IPS DF 6.9 (cell line): ENCODE measurements around the gene FHIT.

ENCODE experiments used
- DNase-seq: peaks from one replicate; pipeline ENCODE4 v3.0.0-alpha.2; 2013; ENCODE audit warnings: low read depth, low spot score
- H3K27ac ChIP-seq: one replicate; pipeline ENCODE4 v1.5.1; 2013; ENCODE audit warnings: low read length, control low read depth
- H3K27me3 ChIP-seq: 2 replicates; pipeline ENCODE4 v1.6.1; 2013; ENCODE audit warnings: mild to moderate bottlenecking, low read length; ENCODE audit not compliant: control insufficient read depth, insufficient read depth
- H3K36me3 ChIP-seq: 2 replicates; pipeline ENCODE4 v1.6.1; 2013; ENCODE audit warnings: low read length; ENCODE audit not compliant: control insufficient read depth, insufficient read depth
- H3K4me1 ChIP-seq: 2 replicates; pipeline ENCODE4 v1.6.1; 2013; ENCODE audit warnings: low read length; ENCODE audit not compliant: control insufficient read depth, insufficient read depth
- H3K4me3 ChIP-seq: 2 replicates; pipeline ENCODE4 v1.5.1; 2013; ENCODE audit warnings: mild to moderate bottlenecking, low read length
- H3K9me3 ChIP-seq: 2 replicates; pipeline ENCODE4 v1.6.1; 2013; ENCODE audit warnings: low read length, inconsistent platforms; ENCODE audit not compliant: control insufficient read depth, insufficient read depth
- WGBS: extraction: QIAGEN DNeasy Blood & Tissue Kit; methylation state at CpG from one replicate; pipeline ENCODE4 v1.1.7; 2013; ENCODE audit warnings: mixed read lengths, missing lambda C conversion rate; ENCODE audit not compliant: insufficient read length, insufficient coverage; 5-methylcytosine and 5-hydroxymethylcytosine counted together

Gene FHIT

DNA sequence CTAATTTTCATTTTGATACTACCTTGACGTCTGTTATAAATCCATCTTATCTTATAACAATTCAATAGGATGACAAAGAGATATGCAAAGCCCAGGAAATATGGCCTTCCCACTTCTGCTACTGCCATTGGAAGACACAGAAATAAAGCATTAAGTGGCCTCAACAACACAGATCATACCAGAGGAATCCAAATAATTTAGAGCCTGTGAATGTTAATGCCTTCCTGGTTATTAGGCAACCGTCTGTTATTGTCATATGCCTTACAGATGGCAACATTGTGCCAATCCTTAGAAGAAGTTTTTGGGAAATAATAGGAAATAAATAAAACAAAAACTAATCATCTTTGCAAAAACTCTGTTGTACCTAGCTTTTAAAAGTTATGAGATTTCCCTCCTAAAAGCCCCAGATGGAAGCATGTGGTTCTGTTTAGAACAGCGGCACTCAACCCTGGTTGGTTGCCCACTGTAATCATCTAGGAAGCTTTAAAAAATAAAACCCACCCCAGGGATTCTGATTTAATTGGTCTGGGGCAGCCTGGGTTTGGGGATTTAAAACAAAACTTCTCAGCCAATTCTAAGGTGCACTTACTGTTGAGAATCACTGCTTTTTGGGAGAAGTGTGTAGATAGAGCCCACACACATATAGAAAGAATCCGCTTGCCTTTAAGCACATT is 1496.7 kb downstream of the FHIT start:
- H3K4me3 ChIP-seq = no peak overlapping the region
- no peaks in the 10 kb centered on the region; the same call in 1 of the 2 replicates for H3K27me3 ChIP-seq
- no CpG with 5 or more reads among the region's 4 CpGs for WGBS
- H3K4me1 ChIP-seq = no peaks in the 10 kb centered on the region
- no peak overlapping the region for H3K27ac ChIP-seq
- no peak for DNase-seq
- no peaks in the 10 kb centered on the region for H3K36me3 ChIP-seq
- no peaks in the 10 kb centered on the region for H3K9me3 ChIP-seq

DNA sequence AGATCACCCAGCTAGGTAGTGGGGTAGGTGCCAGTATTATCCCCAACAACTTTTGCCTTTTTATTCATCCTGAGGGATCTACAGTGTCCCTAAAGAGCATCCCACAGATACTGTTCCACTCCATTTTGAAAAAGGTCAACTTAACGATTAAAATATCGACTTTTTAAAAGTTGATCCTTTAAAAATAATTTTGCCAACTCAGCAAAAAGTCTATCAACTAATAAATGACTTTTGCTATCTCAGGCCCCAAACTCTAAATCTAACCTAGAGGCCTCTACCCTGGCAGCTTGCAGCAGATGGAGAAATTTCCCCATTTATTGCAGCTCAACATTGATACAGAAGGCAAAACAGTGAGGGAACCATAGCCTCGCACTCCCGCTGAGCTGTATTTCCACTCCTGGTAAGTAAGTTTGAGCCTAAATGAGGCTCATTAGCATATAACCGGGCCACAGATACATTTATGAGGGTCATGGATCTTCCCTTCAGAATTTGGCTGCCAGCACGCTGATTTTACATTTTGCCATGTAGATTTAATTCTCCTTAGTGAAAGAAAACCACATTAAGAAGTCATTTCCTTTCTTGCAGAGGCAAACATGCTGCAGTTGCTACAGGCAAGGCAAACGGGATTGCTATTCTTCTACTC is 1497.3 kb downstream of the FHIT start:
- H3K4me1 ChIP-seq = peaks cover 2% of the 10 kb centered on the region; the same call in 1 of the 2 replicates
- H3K4me3 ChIP-seq = no peak overlapping the region
- no peaks in the 10 kb centered on the region for H3K36me3 ChIP-seq
- no peak for DNase-seq
- H3K27ac ChIP-seq = no peak overlapping the region
- H3K9me3 ChIP-seq = no peaks in the 10 kb centered on the region
- 100% methylated on average over 2 of the region's 7 CpGs for WGBS
- H3K27me3 ChIP-seq = no peaks in the 10 kb centered on the region; the same call in 1 of the 2 replicates

DNA sequence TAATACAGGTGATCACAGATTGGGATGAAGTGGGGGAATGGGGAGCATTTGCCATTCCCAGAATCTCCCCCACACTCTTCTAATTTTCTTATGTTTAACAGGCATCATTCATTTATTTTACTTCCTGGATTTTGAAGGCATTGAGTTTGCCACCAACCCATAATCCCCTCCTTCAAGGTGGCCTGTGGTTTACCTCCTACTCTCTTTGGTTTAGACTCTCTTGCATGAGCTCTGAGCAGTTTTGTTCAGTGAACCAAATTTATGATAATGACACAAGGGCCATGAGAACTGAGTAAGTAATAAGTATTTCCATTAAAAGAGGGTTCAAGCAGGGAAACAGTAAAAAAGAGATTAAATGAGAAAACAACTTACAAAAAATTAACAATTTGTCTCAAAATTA is 1498.3 kb downstream of the FHIT start:
- peaks cover 2% of the 10 kb centered on the region; the same call in 1 of the 2 replicates for H3K4me1 ChIP-seq
- H3K36me3 ChIP-seq = no peaks in the 10 kb centered on the region
- no peaks in the 10 kb centered on the region for H3K9me3 ChIP-seq
- no peak for DNase-seq
- no peak overlapping the region for H3K4me3 ChIP-seq
- no peak overlapping the region for H3K27ac ChIP-seq
- no peaks in the 10 kb centered on the region; the same call in 1 of the 2 replicates for H3K27me3 ChIP-seq

DNA sequence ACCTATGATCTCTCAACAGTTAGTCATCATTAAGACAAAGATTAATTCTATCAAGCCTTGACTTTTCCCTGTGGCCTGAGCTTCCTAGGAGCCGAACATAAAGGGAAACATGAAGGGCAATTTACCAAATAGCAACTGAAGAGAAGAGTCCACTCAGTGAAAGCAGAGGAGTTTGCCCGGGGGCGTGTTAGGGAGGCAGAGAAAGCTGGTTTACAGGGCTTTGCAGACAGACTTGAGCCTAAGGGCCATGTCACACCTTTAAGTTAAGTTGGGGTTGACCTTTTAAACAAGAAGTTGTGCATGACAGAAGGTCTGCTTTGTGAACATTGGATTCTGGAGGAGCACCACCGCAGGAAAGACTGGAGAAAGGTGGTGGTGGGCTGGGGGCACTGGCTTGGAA is 1499.6 kb downstream of the FHIT start:
- Histone ChIP-seq H3K4me1 (peaks cover 2% of the 10 kb centered on the region; the same call in 1 of the 2 replicates), H3K9me3 (no peaks in the 10 kb centered on the region), H3K4me3 (no peak overlapping the region), H3K27ac (no peak overlapping the region), H3K36me3 (no peaks in the 10 kb centered on the region), H3K27me3 (peaks cover 1% of the 10 kb centered on the region; the same call in 1 of the 2 replicates)
- DNase-seq = no peak
- no CpG with 5 or more reads among the region's 4 CpGs for WGBS

DNA sequence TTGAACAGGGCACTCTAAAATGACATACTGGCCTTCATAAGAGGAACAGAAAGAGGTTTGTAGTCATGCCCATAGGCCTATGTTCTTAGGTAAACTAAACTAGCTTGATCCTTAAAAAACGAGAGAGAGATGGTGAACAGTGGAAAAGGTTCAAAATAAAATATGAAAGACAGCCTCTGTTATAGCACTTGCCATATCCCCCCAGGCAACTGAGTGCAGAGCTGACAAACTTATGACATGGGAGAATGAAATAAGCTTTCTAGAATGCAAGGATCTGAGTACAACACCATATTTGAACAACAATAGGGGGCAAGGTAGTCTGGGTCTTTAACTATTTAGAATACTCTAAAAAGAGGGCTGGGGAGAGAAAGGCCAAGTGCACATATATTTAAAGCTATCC is 1500.9 kb downstream of the FHIT start:
- H3K36me3 ChIP-seq = no peaks in the 10 kb centered on the region
- H3K4me3 ChIP-seq = no peak overlapping the region
- no peak overlapping the region for H3K27ac ChIP-seq
- DNase-seq = no peak
- WGBS = no CpG with 5 or more reads among the region's 1 CpG
- H3K27me3 ChIP-seq = peaks cover 1% of the 10 kb centered on the region; the same call in 1 of the 2 replicates
- peaks cover 2% of the 10 kb centered on the region; the same call in 1 of the 2 replicates for H3K4me1 ChIP-seq
- no peaks in the 10 kb centered on the region for H3K9me3 ChIP-seq

DNA sequence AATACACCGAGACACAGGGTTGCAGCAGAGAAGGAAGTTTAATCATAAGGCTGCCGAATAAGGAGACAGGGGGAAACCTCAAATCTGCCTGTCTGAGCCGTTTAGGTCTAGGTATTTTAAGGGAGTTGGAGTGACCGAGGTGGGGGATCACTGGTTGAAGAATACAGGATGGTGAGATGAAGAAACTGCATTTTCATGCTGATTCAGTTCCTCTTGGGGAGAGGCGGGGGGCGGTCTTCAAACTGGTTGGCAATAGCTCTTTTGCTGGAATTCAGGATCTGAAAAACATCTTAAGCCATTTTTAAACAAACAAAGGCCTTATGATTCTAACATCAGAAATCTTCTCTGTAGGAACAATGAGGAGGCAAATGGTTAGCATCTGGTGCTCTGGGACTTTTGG is 1502.0 kb downstream of the FHIT start:
- Histone ChIP-seq H3K27me3 (peaks cover 1% of the 10 kb centered on the region; the same call in 1 of the 2 replicates), H3K36me3 (no peaks in the 10 kb centered on the region), H3K4me1 (peaks cover 2% of the 10 kb centered on the region; the same call in 1 of the 2 replicates), H3K9me3 (no peaks in the 10 kb centered on the region), H3K4me3 (no peak overlapping the region), H3K27ac (no peak overlapping the region)
- no CpG with 5 or more reads among the region's 6 CpGs for WGBS
- DNase-seq = no peak

DNA sequence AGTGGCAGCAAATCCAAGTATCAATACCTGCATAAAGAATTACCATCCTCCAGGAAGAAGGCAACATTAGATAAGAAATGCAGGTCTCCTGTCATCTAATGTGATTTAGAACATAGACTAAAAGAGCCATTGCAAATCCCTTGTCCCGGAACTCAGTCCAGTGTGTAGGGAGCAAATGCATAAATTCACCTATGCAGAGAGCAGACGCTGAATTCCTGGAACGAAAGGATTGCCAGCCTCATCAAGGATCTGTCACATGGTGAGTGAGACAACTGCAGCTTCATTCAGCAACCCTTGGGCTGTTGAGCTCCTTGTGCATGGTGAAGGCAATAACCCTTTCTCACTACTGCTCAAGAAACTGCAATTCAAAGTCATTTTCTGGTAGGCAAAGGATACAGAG is 1504.7 kb downstream of the FHIT start:
- Histone ChIP-seq H3K9me3 (no peaks in the 10 kb centered on the region), H3K4me1 (peaks cover 2% of the 10 kb centered on the region; the same call in 1 of the 2 replicates), H3K4me3 (no peak overlapping the region), H3K27me3 (0 out of 2 replicates have a peak, but pooled peaks cover 1% of the 10 kb centered on the region), H3K36me3 (no peaks in the 10 kb centered on the region), H3K27ac (no peak overlapping the region)
- no peak for DNase-seq
- WGBS = no CpG with 5 or more reads among the region's 3 CpGs

DNA sequence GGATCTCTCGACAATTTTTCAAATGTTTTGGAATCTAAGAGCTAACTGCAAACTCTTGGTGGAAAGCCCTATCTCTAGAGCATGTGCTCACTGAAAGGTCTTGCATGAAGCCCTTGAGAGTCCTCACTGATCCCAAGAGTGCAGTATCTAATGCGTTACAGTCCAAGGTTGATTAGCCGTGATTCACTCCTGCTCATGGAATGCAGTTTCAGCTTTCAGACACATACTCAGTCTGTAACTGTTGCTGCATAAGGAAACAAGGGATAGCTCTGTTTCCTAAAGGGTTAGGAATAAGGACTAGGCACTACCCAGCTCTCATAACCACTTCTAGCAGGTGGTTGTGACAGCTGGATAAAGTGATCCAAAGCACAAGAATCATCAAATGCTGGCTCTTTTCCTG is 1514.0 kb downstream of the FHIT start:
- no CpG with 5 or more reads among the region's 3 CpGs for WGBS
- no peaks in the 10 kb centered on the region for H3K9me3 ChIP-seq
- no peak overlapping the region for H3K4me3 ChIP-seq
- no peak for DNase-seq
- H3K4me1 ChIP-seq = no peaks in the 10 kb centered on the region
- no peaks in the 10 kb centered on the region for H3K27me3 ChIP-seq
- H3K27ac ChIP-seq = no peak overlapping the region
- H3K36me3 ChIP-seq = no peaks in the 10 kb centered on the region

GRCh38 chr3:59734061-59734460 is 1517.2 kb downstream of the FHIT start:
- Histone ChIP-seq H3K36me3 (no peaks in the 10 kb centered on the region), H3K4me3 (no peak overlapping the region), H3K4me1 (no peaks in the 10 kb centered on the region), H3K27me3 (no peaks in the 10 kb centered on the region), H3K27ac (no peak overlapping the region), H3K9me3 (no peaks in the 10 kb centered on the region)
- WGBS = no CpG with 5 or more reads among the region's 4 CpGs
- no peak for DNase-seq

DNA sequence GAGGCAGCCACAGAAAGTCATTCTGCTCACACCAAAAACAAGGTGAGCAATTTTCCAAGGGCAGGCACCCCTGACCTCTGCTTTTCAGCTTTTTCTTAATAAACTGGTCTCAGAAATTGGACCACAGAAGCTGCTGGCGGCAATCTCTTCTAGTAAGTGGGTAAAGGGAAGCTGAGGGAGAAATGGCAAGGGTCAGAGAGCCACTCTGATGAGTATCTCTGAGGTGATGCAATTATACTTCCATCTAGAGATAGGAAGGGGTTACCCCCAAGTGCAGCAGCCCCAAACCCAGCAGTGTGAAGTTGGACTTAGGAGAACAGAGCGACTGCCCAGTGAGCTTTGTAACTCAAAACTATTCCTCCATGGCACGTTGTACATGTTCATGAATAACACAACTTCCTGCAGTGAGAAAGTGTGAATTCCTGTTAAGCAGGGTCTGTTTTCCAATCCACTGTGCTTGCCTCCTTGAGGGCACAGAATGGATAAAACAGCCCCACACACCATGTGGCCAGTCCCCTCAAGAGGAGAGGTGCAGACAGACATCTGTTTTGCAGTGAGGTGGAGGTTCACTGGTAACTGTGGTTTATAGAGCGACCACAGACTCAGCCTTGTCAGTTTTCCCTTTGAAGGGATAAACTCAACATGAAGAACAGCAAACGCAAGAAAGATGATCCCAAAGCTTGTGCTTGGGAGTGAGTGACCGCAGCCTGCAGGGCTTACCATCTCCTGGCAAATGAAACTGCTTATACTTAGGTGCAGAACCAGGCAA is 1518.0 kb downstream of the FHIT start:
- Histone ChIP-seq H3K4me3 (no peak overlapping the region), H3K27me3 (no peaks in the 10 kb centered on the region), H3K4me1 (no peaks in the 10 kb centered on the region), H3K9me3 (no peaks in the 10 kb centered on the region), H3K36me3 (no peaks in the 10 kb centered on the region), H3K27ac (no peak overlapping the region)
- WGBS = no CpG with 5 or more reads among the region's 6 CpGs
- no peak for DNase-seq
